ENCODE data around the gene PTPN11.

- no peak for TF ChIP-seq ZNF274 (IDR thresholded peaks at IDR 0.05; ENCODE audit: low read depth, low read length)
- no peak for TF ChIP-seq YY1 (IDR thresholded peaks at IDR 0.05; ENCODE audit: insufficient read depth, insufficient read length)
Observed at GRCh38 chr12:112419297-112420133, 768 bp downstream of the PTPN11 start.

All from NT2/D1 (cell line).